SK-N-SH treated with all-trans-retinoic acid at 6 μM for 48 hours (cell line): Measurements from ENCODE around the gene MMP20.

Experiments used
- ATAC-seq: fragments of 200-7000 bp; cut with Tn5 transposase; 3 replicates; pipeline ENCODE4 v1.9.1; 2020; ENCODE audit warnings: mild to moderate bottlenecking, moderate library complexity
- ARNTL ChIP-seq: fragments of 450-650 bp; formaldehyde crosslinking; IDR thresholded peaks from 2 replicates; pipeline ENCODE4 v1.5.0; 2020; ENCODE audit warnings: low read depth, mild to moderate bottlenecking, moderate library complexity, borderline replicate concordance
- CSDC2 ChIP-seq: fragments of 250-450 bp; sonication (Bioruptor Pico); IDR thresholded peaks from 2 replicates; pipeline ENCODE4 v1.5.0; 2020; ENCODE audit warnings: mild to moderate bottlenecking, moderate library complexity
- ESRRG ChIP-seq: fragments of 250-450 bp; sonication (Bioruptor Pico); IDR thresholded peaks from 2 replicates; pipeline ENCODE4 v1.6.1; 2021; ENCODE audit warnings: mild to moderate bottlenecking
- GLIS3 ChIP-seq: fragments of 250-450 bp; sonication (Bioruptor Pico); IDR thresholded peaks from 2 replicates; pipeline ENCODE4 v1.5.0; 2020; ENCODE audit warnings: mild to moderate bottlenecking, moderate library complexity
- ISL1 ChIP-seq: fragments of 250-450 bp; sonication (Bioruptor Pico); IDR thresholded peaks from 2 replicates; pipeline ENCODE4 v2.1.2; 2022; ENCODE audit warnings: mild to moderate bottlenecking, moderate library complexity
- OSR1 ChIP-seq: fragments of 250-450 bp; sonication (Bioruptor Pico); IDR thresholded peaks from 2 replicates; pipeline ENCODE4 v1.8.0; 2022; ENCODE audit warnings: moderate library complexity, mild to moderate bottlenecking, inconsistent platforms
- PPARA ChIP-seq: fragments of 250-450 bp; sonication (Bioruptor Pico); IDR thresholded peaks from 2 replicates; pipeline ENCODE4 v1.5.0; 2020; ENCODE audit warnings: mild to moderate bottlenecking, borderline replicate concordance
- RARB ChIP-seq: fragments of 250-450 bp; sonication (Bioruptor Pico); IDR thresholded peaks from 2 replicates; pipeline ENCODE4 v1.8.0; 2021; ENCODE audit warnings: mild to moderate bottlenecking, moderate library complexity
- SNAI2 ChIP-seq: fragments of 250-450 bp; sonication (Bioruptor Pico); IDR thresholded peaks from 2 replicates; pipeline ENCODE4 v1.5.0; 2020; ENCODE audit warnings: mild to moderate bottlenecking, moderate library complexity
- TCF4 ChIP-seq: fragments of 250-450 bp; sonication (Bioruptor Pico); IDR thresholded peaks from 2 replicates; pipeline ENCODE4 v1.8.0; 2021; ENCODE audit warnings: mild to moderate bottlenecking, moderate library complexity, borderline replicate concordance
- ZC3H10 ChIP-seq: fragments of 250-450 bp; sonication (Bioruptor Pico); IDR thresholded peaks from 2 replicates; pipeline ENCODE4 v1.5.1; 2021; ENCODE audit warnings: mild to moderate bottlenecking, moderate library complexity
- ZFP3 ChIP-seq: fragments of 250-450 bp; sonication (Bioruptor Pico); IDR thresholded peaks from 2 replicates; pipeline ENCODE4 v1.5.0; 2020; ENCODE audit warnings: mild to moderate bottlenecking, moderate library complexity
- ZFP30 ChIP-seq: fragments of 450-650 bp; formaldehyde crosslinking; IDR thresholded peaks from 2 replicates; pipeline ENCODE4 v1.5.0; 2022; ENCODE audit warnings: mild to moderate bottlenecking, moderate library complexity
- ZNF565 ChIP-seq: fragments of 450-650 bp; formaldehyde crosslinking; conservative IDR thresholded peaks from 2 replicates; pipeline ENCODE4 v1.5.0; 2020; ENCODE audit warnings: low read depth, mild to moderate bottlenecking, moderate library complexity
- ZNF70 ChIP-seq: fragments of 450-650 bp; formaldehyde crosslinking; IDR thresholded peaks from 2 replicates; pipeline ENCODE4 v1.5.0; 2020; ENCODE audit warnings: mild to moderate bottlenecking, moderate library complexity
- ZNF8 ChIP-seq: fragments of 450-650 bp; formaldehyde crosslinking; IDR thresholded peaks from 2 replicates; pipeline ENCODE4 v1.5.0; 2020; ENCODE audit warnings: mild to moderate bottlenecking, moderate library complexity
- TF ChIP-seq, protein P1 (sequence below): fragments of 250-450 bp; sonication (Bioruptor Pico); IDR thresholded peaks from 2 replicates; pipeline ENCODE4 v1.8.0; 2021; ENCODE audit warnings: low read depth, mild to moderate bottlenecking, moderate library complexity, borderline replicate concordance
- TF ChIP-seq, protein P2 (sequence below): fragments of 250-450 bp; sonication (Bioruptor Pico); IDR thresholded peaks from 2 replicates; pipeline ENCODE4 v1.5.1; 2021; ENCODE audit warnings: mild to moderate bottlenecking, moderate library complexity
- TF ChIP-seq, protein P3 (sequence below): fragments of 250-450 bp; sonication (Bioruptor Pico); IDR thresholded peaks from 2 replicates; pipeline ENCODE4 v1.5.1; 2020; ENCODE audit warnings: low read depth, mild to moderate bottlenecking, moderate library complexity
- TF ChIP-seq, protein P4 (sequence below): fragments of 250-450 bp; sonication (Bioruptor Pico); IDR thresholded peaks from 2 replicates; pipeline ENCODE4 v1.5.0; 2020; ENCODE audit warnings: mild to moderate bottlenecking, moderate library complexity
- TF ChIP-seq, protein P5 (sequence below): fragments of 250-450 bp; sonication (Bioruptor Pico); IDR thresholded peaks from 2 replicates; pipeline ENCODE4 v1.8.0; 2020; ENCODE audit warnings: mild to moderate bottlenecking, moderate library complexity, borderline replicate concordance

Gene MMP20

DNA sequence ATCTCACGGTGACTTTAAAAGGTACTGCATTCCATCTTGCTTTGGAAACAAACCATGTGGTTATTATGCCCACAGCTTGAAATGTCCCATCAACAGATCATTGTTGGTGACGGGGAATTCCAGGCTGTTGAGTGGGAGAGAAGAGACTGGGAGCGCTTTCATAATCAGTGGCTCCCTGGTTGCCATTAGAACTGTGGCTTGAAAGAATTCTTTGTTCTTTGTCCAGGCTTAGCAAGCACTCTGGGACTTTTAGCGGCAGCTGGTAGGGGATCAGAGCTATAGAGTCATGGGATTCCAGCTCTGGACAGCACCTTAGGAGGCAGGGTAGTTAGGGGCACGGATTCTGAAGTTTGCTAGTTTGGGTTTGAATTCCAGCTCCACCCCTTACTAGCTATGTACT lies 22.0 kb downstream of the MMP20 start:
- TF ChIP-seq, protein P1, sequence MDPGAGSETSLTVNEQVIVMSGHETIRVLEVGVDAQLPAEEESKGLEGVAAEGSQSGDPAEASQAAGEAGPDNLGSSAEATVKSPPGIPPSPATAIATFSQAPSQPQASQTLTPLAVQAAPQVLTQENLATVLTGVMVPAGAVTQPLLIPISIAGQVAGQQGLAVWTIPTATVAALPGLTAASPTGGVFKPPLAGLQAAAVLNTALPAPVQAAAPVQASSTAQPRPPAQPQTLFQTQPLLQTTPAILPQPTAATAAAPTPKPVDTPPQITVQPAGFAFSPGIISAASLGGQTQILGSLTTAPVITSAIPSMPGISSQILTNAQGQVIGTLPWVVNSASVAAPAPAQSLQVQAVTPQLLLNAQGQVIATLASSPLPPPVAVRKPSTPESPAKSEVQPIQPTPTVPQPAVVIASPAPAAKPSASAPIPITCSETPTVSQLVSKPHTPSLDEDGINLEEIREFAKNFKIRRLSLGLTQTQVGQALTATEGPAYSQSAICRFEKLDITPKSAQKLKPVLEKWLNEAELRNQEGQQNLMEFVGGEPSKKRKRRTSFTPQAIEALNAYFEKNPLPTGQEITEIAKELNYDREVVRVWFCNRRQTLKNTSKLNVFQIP = no peak
- TF ChIP-seq ZFP3 (CRISPR knock-in tag) (no peak), RARB (CRISPR knock-in tag) (no peak), TCF4 (CRISPR knock-in tag) (no peak), OSR1 (CRISPR knock-in tag) (no peak), GLIS3 (CRISPR knock-in tag) (no peak)
- TF ChIP-seq, all 23 proteins: peak for 0
- peak; percentile 11; the same call in 2 of the 3 replicates for ATAC-seq

DNA sequence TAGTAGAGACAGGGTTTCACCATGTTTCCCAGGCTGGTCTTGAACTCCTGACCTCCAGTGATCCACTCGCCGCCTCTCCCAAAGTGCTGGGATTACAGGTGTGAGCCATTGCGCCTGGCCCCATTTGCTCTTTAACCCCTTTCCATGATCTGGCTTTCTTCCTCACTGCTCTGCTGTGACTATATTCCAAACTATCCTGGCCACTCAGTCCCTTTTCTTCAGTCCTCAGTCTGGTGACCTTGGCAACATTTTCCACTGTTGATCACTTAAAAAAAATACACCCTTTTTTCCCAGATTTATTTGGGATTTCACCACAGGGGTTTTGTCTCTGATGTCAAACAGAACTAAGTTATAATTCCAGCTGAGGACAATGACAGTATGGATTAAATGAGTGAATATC lies 24.5 kb downstream of the MMP20 start:
- TF ChIP-seq ARNTL (no peak), ZC3H10 (CRISPR knock-in tag) (no peak), ZNF70 (CRISPR knock-in tag) (no peak), RARB (CRISPR knock-in tag) (no peak), TCF4 (CRISPR knock-in tag) (no peak), ZFP3 (CRISPR knock-in tag) (no peak), ZNF8 (CRISPR knock-in tag) (no peak), ISL1 (CRISPR knock-in tag) (no peak), ZNF565 (CRISPR knock-in tag) (no peak), ESRRG (no peak), OSR1 (CRISPR knock-in tag) (no peak), GLIS3 (CRISPR knock-in tag) (no peak), CSDC2 (CRISPR knock-in tag) (no peak)
- TF ChIP-seq, protein P2, sequence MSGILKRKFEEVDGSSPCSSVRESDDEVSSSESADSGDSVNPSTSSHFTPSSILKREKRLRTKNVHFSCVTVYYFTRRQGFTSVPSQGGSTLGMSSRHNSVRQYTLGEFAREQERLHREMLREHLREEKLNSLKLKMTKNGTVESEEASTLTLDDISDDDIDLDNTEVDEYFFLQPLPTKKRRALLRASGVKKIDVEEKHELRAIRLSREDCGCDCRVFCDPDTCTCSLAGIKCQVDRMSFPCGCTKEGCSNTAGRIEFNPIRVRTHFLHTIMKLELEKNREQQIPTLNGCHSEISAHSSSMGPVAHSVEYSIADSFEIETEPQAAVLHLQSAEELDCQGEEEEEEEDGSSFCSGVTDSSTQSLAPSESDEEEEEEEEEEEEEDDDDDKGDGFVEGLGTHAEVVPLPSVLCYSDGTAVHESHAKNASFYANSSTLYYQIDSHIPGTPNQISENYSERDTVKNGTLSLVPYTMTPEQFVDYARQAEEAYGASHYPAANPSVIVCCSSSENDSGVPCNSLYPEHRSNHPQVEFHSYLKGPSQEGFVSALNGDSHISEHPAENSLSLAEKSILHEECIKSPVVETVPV (CRISPR knock-in tag) = no peak
- TF ChIP-seq, protein P1 = no peak
- TF ChIP-seq, protein P3, sequence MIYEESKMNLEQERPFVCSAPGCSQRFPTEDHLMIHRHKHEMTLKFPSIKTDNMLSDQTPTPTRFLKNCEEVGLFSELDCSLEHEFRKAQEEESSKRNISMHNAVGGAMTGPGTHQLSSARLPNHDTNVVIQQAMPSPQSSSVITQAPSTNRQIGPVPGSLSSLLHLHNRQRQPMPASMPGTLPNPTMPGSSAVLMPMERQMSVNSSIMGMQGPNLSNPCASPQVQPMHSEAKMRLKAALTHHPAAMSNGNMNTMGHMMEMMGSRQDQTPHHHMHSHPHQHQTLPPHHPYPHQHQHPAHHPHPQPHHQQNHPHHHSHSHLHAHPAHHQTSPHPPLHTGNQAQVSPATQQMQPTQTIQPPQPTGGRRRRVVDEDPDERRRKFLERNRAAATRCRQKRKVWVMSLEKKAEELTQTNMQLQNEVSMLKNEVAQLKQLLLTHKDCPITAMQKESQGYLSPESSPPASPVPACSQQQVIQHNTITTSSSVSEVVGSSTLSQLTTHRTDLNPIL (CRISPR knock-in tag) = no peak
- TF ChIP-seq, protein P4, sequence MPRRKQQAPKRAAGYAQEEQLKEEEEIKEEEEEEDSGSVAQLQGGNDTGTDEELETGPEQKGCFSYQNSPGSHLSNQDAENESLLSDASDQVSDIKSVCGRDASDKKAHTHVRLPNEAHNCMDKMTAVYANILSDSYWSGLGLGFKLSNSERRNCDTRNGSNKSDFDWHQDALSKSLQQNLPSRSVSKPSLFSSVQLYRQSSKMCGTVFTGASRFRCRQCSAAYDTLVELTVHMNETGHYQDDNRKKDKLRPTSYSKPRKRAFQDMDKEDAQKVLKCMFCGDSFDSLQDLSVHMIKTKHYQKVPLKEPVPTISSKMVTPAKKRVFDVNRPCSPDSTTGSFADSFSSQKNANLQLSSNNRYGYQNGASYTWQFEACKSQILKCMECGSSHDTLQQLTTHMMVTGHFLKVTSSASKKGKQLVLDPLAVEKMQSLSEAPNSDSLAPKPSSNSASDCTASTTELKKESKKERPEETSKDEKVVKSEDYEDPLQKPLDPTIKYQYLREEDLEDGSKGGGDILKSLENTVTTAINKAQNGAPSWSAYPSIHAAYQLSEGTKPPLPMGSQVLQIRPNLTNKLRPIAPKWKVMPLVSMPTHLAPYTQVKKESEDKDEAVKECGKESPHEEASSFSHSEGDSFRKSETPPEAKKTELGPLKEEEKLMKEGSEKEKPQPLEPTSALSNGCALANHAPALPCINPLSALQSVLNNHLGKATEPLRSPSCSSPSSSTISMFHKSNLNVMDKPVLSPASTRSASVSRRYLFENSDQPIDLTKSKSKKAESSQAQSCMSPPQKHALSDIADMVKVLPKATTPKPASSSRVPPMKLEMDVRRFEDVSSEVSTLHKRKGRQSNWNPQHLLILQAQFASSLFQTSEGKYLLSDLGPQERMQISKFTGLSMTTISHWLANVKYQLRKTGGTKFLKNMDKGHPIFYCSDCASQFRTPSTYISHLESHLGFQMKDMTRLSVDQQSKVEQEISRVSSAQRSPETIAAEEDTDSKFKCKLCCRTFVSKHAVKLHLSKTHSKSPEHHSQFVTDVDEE (CRISPR knock-in tag) = no peak
- ATAC-seq = no peak

DNA sequence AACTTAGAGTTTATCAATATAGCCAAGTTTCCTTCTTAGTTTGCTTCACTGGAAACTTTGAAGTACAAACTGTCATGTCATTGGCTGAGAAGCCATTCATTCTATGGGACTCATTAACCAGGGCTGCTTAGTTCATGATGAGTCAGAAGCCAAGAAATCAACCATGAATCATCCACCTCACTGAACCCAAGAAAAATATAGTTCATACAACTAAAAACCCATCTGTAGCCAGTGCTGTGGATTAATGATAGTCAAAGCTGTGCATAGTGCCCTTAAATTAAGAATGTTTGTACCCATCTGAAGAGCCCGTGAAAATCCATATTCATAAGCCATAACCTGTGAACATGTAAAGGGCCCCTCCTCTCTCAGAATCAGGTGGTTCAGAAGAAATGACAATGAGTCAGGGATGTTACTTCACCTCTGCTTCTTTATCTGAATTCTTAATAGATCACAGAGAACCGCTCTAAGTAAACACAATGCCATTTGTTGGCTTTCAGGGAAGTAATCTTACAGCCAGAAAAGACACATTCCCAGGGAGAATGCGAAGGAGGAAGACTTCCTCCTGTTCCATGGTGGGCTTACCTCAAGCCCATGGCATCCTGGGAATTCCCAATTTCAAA lies 25.4 kb downstream of the MMP20 start:
- TF ChIP-seq GLIS3 (CRISPR knock-in tag) (no peak), ZNF565 (CRISPR knock-in tag) (no peak), ZNF8 (CRISPR knock-in tag) (no peak), ZFP30 (CRISPR knock-in tag) (no peak), PPARA (CRISPR knock-in tag) (no peak), RARB (CRISPR knock-in tag) (no peak), OSR1 (CRISPR knock-in tag) (no peak), ZC3H10 (CRISPR knock-in tag) (0 out of 2 replicates have a peak, but pooled peaks have one; percentile 43), SNAI2 (no peak), ARNTL (no peak), ISL1 (CRISPR knock-in tag) (peak; percentile 29; the same call in 1 of the 2 replicates)
- TF ChIP-seq, protein P5, sequence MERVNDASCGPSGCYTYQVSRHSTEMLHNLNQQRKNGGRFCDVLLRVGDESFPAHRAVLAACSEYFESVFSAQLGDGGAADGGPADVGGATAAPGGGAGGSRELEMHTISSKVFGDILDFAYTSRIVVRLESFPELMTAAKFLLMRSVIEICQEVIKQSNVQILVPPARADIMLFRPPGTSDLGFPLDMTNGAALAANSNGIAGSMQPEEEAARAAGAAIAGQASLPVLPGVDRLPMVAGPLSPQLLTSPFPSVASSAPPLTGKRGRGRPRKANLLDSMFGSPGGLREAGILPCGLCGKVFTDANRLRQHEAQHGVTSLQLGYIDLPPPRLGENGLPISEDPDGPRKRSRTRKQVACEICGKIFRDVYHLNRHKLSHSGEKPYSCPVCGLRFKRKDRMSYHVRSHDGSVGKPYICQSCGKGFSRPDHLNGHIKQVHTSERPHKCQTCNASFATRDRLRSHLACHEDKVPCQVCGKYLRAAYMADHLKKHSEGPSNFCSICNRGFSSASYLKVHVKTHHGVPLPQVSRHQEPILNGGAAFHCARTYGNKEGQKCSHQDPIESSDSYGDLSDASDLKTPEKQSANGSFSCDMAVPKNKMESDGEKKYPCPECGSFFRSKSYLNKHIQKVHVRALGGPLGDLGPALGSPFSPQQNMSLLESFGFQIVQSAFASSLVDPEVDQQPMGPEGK (CRISPR knock-in tag) = peak; percentile 31; the same call in 1 of the 2 replicates
- TF ChIP-seq, protein P3 (CRISPR knock-in tag) = no peak
- TF ChIP-seq, protein P4 (CRISPR knock-in tag) = no peak
- ATAC-seq = peak; percentile 95
